ENCODE measurements around the gene TAF11. TPM values are rescaled to one million over a fixed set of nuclear protein-coding genes. Genes with fewer than 3 reads are reported as not detected.

Gene TAF11
- total and polyA plus RNA-seq, 8 donors: 8.7 to 30.0 (median 10.9) TPM

- Histone ChIP-seq H3K27me3 (no peaks in the 10 kb centered on the region), H3K36me3 (no peaks in the 10 kb centered on the region), H3K9me3 (no peaks in the 10 kb centered on the region), H3K27ac (no peak overlapping the region), H3K4me3 (no peak overlapping the region), H3K4me1 (peaks cover 0 to 9% (median 5%) of the 10 kb centered on the region in 3 donors)
- ATAC-seq (no peak), FAIRE-seq (no peak), DNase-seq (no peak)
- no peak for TF ChIP-seq CTCF (IDR thresholded peaks at IDR 0.05)
- WGBS, 2 donors: 80% methylated on average over 3 of the region's 3 CpGs
- intact Hi-C loops (cut with DNase I): no loop called here
Measured at GRCh38 chr6:34912715-34913464, 25.0 kb upstream of the TAF11 start.

GRCh38 chr6:34911822-34912221, 24.0 kb upstream of the TAF11 start:
- Histone ChIP-seq H3K4me3 (no peak overlapping the region), H3K27ac (no peak overlapping the region), H3K4me1 (peaks cover 0 to 9% (median 5%) of the 10 kb centered on the region in 3 donors), H3K9me3 (no peaks in the 10 kb centered on the region), H3K36me3 (no peaks in the 10 kb centered on the region), H3K27me3 (no peaks in the 10 kb centered on the region)
- intact Hi-C loops (cut with DNase I): no loop called here
- DNase-seq: no peak
- WGBS, 2 donors: 74 to 75% methylated on average over 5 of the region's 5 CpGs
- ATAC-seq: no peak
- no peak for FAIRE-seq
- no peak for TF ChIP-seq CTCF (IDR thresholded peaks at IDR 0.05)

- TF ChIP-seq CTCF (IDR thresholded peaks at IDR 0.05): no peak
- peaks cover 0 to 9% (median 8%) of the 10 kb centered on the region in 3 donors for H3K4me1 ChIP-seq
- intact Hi-C loops (cut with DNase I): no loop called here
- DNase-seq: no peak
- no peak overlapping the region for H3K27ac ChIP-seq
- no peaks in the 10 kb centered on the region for H3K27me3 ChIP-seq
- H3K4me3 ChIP-seq: no peak overlapping the region
- no peak for FAIRE-seq
- WGBS, 2 donors: 89 to 92% methylated on average over 6 of the region's 6 CpGs
- no peaks in the 10 kb centered on the region for H3K36me3 ChIP-seq
- H3K9me3 ChIP-seq: no peaks in the 10 kb centered on the region
- no peak for ATAC-seq
Measured at GRCh38 chr6:34909320-34909883, 21.6 kb upstream of the TAF11 start.

- no peak for FAIRE-seq
- no peak for DNase-seq
- WGBS, 2 donors: 76 to 83% methylated on average over 3 of the region's 3 CpGs
- intact Hi-C loops (cut with DNase I): no loop called here
- H3K4me1 ChIP-seq: peaks cover 0 to 9% (median 8%) of the 10 kb centered on the region in 3 donors
- ATAC-seq: peak in 1 of 4 donors; percentile 28
- no peak overlapping the region for H3K27ac ChIP-seq
- H3K9me3 ChIP-seq: no peaks in the 10 kb centered on the region
- no peak overlapping the region for H3K4me3 ChIP-seq
- no peaks in the 10 kb centered on the region for H3K27me3 ChIP-seq
- TF ChIP-seq CTCF (IDR thresholded peaks at IDR 0.05): no peak
- no peaks in the 10 kb centered on the region for H3K36me3 ChIP-seq
Measured at GRCh38 chr6:34908194-34908593, 20.4 kb upstream of the TAF11 start.

- no peak overlapping the region for H3K4me3 ChIP-seq
- no peak overlapping the region for H3K27ac ChIP-seq
- H3K36me3 ChIP-seq: no peaks in the 10 kb centered on the region
- no peaks in the 10 kb centered on the region for H3K9me3 ChIP-seq
- FAIRE-seq (no peak), ATAC-seq (no peak), DNase-seq (no peak)
- TF ChIP-seq CTCF (IDR thresholded peaks at IDR 0.05): no peak
- intact Hi-C loops (cut with DNase I): no loop called here
- whole genome bisulfite sequencing, 2 donors: 94% methylated on average over 2 of the region's 2 CpGs
- H3K27me3 ChIP-seq: no peaks in the 10 kb centered on the region
- peaks cover 0 to 16% (median 8%) of the 10 kb centered on the region in 3 donors for H3K4me1 ChIP-seq
Measured at GRCh38 chr6:34906826-34907225, 19.0 kb upstream of the TAF11 start.
